ENCODE data around the gene EGFLAM. TPM values are rescaled to one million over a fixed set of nuclear protein-coding genes. Genes with fewer than 3 reads are reported as not detected.

The EGFLAM gene
- total RNA-seq, 1 experiment from 2014 or later: 0.33 TPM

DNA sequence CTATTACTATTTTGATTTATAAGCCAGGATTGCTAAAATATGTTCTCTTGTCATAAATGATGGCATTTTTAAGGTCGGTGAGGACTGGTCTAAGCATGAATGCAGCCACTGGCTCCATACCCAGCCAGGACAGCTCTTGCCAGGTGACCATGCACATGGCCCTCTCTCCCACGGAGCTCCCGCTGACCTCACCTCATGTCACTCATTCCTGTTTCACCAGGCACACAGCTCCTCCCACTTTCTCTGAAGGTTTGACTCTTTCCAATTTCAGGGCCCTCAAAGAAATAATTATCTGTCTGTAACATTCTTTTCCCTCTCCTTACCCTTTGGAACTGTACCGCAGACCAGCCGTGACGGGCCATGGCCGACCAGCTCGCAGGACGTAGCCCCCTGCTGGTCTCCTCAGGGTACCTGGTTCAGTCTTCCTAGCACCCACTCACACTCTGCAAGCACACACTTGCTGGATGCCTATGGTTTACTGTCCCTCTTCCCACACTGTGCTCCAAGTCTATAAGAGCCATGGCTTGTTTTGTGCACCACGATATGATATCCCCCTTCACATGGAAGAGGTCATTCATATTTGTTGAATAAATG lies 225.5 kb downstream of the EGFLAM start:
- no peak for DNase-seq
- Mint-ChIP-seq H3K4me1 (peaks cover 0 to 4% of the 10 kb centered on the region in 2 experiments; a peak in 1 of 4 replicates), H3K9me3 (no peaks in the 10 kb centered on the region), H3K27ac (peak overlapping the region in 1 of 3 experiments; percentile 4; a peak in 1 of 7 replicates), H3K27me3 (ENCODE audit: low read depth) (no peaks in the 10 kb centered on the region), H3K36me3 (ENCODE audit: insufficient read depth in 1 of 3, low read depth in 3 of 3) (no peaks in the 10 kb centered on the region; a peak in 2 of 7 replicates), H3K4me3 (no peak overlapping the region)
- Histone ChIP-seq H3K23me2 (ENCODE audit: insufficient read length, low read depth, low read length, poor library complexity, severe bottlenecking) (no peaks in the 10 kb centered on the region), H2BK12ac (ENCODE audit: insufficient read length, low read depth, low read length) (no peak overlapping the region), H4K8ac (replicated peaks; ENCODE audit: insufficient read length, low read depth, low read length) (no peak overlapping the region), H3K23ac (ENCODE audit: insufficient read length, low read depth, low read length) (no peak overlapping the region), H3K18ac (ENCODE audit: insufficient read length, low read depth, low read length) (no peak overlapping the region), H3K9me3 (ENCODE audit: control insufficient read depth, low read depth, low read length) (no peaks in the 10 kb centered on the region), H3K9ac (ENCODE audit: extremely low read depth, insufficient read length, low read length) (no peak overlapping the region), H4K91ac (ENCODE audit: insufficient read length, low read depth, low read length) (no peak overlapping the region), H3K56ac (ENCODE audit: insufficient read length, low read depth, low read length) (no peak overlapping the region), H3K79me2 (ENCODE audit: insufficient read depth, low read length) (no peaks in the 10 kb centered on the region), H3K79me1 (ENCODE audit: insufficient read depth, low read depth, low read length, poor library complexity, severe bottlenecking) (no peaks in the 10 kb centered on the region), H2AK5ac (ENCODE audit: insufficient read length, low read length) (no peak overlapping the region), H3K4ac (ENCODE audit: low read depth, low read length) (no peak overlapping the region), H3T11ph (ENCODE audit: low read length) (no peak overlapping the region), H2BK120ac (ENCODE audit: low read depth, low read length, poor library complexity, severe bottlenecking) (no peak overlapping the region), H3K4me2 (ENCODE audit: insufficient read depth, insufficient read length, low read length) (no peak overlapping the region), H2BK15ac (ENCODE audit: low read depth, low read length) (no peak overlapping the region), H3K14ac (ENCODE audit: insufficient read depth, low read length) (no peak overlapping the region), H2AFZ (ENCODE audit: low read length) (no peak overlapping the region), H3K27ac (ENCODE audit: insufficient read length, low read depth, low read length) (no peak overlapping the region), H2BK5ac (ENCODE audit: insufficient read length, low read length) (no peak overlapping the region), H3K27me3 (ENCODE audit: insufficient read depth, low read length) (no peaks in the 10 kb centered on the region), H4K20me1 (ENCODE audit: control insufficient read depth, insufficient read depth, insufficient read length) (no peaks in the 10 kb centered on the region), H4K5ac (ENCODE audit: insufficient read length, low read depth, low read length) (no peak overlapping the region), H3K4me1 (ENCODE audit: insufficient read depth, low read length) (no peaks in the 10 kb centered on the region), H2BK20ac (ENCODE audit: low read depth, low read length, poor library complexity, severe bottlenecking) (no peak overlapping the region)
- TF ChIP-seq CTCF (conservative IDR thresholded peaks at IDR 0.05): peak; percentile 41; the same call in 1 of the 3 replicates
- no CpG with 5 or more reads among the region's 10 CpGs for WGBS (ENCODE audit: extremely low coverage, insufficient read length, low lambda C conversion rate)
